Stimulated activated CD4-positive, alpha-beta T cell treated with anti-CD3 and anti-CD28 coated beads, TNF-alpha, amount 100 ng/mL, for 1 hour (primary cell): ENCODE data around the gene FLNC.

Source experiments
- DNase-seq, 3 donors: peaks; one replicate each; pipeline ENCODE4 v3.0.0-alpha.2; 2020; ENCODE audit warnings: low read depth in 3 of 3, low spot score in 1 of 3

Gene FLNC

DNA sequence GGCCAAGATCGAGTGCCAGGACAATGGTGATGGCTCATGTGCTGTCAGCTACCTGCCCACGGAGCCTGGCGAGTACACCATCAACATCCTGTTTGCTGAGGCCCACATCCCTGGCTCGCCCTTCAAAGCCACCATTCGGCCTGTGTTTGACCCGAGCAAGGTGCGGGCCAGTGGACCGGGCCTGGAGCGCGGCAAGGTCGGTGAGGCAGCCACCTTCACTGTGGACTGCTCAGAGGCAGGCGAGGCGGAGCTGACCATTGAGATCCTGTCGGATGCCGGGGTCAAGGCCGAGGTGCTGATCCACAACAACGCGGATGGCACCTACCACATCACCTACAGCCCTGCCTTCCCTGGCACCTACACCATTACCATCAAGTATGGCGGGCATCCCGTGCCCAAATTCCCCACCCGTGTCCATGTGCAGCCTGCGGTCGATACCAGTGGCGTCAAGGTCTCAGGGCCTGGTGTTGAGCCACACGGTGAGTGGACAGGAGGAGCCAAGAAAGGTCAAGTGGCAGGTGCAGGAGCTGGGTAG is 14.6 kb downstream of the FLNC start:
- DNase-seq: no peak

DNA sequence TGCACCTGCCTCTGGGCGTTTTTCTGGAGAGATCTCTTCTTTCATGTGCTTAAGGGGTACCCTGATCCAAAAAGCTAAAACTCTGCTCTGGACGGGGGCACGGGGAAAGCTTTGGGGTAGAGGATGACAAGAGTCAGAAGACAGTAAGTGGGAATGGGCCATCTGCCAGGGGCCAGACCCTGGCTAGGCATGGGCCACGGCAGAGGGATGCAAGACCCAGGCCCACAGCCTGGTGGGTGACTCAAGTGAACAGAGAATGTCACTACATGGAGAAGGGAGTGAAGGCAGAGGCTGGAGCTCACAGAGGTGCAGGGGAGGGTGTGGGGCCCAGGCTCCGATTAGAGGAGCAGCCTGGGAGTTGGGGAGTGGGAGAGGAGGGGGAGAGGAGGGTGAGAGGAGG is 15.3 kb downstream of the FLNC start:
- DNase-seq: no peak

DNA sequence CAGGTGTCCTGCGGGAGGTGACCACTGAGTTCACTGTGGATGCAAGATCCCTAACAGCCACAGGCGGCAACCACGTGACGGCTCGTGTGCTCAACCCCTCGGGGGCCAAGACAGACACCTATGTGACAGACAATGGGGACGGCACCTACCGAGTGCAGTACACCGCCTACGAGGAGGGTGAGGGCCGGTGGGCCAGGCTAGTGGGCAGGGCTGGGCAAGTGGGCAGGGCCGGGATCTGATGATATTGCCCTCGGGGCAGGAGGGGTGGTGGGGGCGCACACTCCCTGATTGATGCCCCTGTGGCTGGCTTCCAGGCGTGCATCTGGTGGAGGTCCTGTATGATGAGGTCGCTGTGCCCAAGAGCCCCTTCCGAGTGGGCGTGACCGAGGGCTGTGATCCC is 15.8 kb downstream of the FLNC start:
- no peak for DNase-seq

DNA sequence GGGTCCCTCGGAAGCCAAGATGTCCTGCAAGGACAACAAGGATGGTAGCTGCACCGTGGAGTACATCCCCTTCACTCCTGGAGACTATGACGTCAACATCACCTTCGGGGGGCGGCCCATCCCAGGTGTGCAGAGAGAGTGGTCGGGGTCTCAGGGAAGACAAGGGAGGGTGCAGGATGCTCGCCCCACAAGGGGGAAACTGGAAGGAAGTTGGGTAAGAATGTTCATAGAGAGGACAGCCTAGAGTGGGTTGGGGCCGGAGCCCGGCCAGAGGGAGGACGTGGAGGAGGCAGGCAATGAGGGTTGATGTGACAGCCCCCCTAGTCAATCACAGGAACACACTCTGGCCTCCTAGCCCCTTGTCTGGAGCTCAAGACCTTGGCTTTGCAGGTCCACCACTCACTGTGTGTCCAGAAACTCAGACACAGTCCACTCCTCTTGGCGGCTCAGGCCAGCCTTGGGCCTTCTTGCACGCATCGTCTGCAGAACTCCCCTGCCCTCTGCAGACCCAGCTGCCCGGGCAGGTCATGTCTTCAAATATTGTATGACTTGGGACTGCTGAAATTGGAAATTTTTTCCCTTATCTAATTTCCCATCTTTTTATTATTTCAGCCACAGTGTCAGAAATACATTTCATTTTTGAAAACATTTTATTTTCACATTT is 16.7 kb downstream of the FLNC start:
- no peak for DNase-seq

DNA sequence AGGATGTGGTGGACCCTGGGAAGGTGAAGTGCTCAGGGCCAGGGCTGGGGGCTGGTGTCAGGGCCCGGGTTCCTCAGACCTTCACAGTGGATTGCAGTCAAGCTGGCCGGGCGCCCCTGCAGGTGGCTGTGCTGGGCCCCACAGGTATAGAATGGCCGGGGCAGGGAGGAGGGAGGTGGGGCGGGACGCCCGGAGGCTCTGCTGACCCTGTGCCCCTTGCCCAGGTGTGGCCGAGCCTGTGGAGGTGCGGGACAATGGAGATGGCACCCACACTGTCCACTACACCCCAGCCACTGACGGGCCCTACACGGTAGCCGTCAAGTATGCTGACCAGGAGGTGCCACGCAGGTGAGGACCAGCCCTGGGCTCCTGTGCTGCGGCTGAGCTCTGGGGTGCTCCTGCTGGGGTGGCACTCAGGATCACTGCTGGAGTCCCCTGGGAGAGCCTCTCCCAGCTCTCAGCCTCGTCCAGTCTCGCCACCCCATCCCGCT is 17.6 kb downstream of the FLNC start:
- DNase-seq: no peak

DNA sequence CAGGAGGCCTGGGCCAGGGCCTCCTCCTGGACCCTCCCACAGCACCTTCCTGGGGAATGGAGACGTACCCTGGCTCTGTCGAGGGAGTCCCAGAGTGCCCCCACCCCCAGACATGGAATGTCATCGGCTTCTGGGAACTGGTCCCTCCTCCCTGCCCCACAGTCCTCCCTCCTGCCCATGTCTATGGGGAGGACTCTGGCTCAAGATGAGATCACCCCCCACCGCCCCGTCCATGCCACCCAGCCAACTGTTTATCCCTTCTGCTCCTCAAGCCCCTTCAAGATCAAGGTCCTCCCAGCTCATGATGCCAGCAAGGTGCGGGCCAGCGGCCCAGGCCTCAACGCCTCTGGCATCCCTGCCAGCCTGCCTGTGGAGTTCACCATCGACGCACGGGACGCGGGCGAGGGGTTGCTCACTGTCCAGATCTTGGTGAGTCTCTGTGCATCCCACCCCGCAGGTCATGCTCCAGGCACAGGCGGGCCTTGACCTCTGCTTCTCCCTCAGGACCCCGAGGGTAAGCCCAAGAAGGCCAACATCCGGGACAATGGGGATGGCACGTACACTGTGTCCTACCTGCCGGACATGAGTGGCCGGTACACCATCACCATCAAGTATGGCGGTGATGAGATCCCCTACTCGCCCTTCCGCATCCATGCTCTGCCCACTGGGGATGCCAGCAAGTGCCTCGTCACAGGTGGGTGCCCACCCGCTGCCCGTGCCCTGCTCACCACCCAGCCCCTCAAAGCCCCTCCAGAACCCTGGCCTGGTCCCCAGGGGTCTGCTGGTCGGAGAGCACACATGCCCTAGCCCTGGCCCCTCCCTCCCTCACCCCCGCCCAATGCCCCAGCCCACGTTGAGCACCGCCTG is 18.3 kb downstream of the FLNC start:
- no peak for DNase-seq

DNA sequence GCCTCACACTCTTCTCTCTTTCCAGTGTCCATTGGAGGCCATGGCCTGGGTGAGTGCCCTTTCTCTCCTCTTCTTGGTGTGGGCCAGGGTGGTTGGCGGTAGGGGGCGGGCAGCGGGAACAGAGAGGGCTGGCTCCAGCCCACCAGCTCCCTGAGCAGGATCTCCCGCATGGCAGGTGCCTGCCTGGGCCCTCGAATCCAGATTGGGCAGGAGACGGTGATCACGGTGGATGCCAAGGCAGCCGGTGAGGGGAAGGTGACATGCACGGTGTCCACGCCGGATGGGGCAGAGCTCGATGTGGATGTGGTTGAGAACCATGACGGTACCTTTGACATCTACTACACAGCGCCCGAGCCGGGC is 18.9 kb downstream of the FLNC start:
- no peak for DNase-seq

DNA sequence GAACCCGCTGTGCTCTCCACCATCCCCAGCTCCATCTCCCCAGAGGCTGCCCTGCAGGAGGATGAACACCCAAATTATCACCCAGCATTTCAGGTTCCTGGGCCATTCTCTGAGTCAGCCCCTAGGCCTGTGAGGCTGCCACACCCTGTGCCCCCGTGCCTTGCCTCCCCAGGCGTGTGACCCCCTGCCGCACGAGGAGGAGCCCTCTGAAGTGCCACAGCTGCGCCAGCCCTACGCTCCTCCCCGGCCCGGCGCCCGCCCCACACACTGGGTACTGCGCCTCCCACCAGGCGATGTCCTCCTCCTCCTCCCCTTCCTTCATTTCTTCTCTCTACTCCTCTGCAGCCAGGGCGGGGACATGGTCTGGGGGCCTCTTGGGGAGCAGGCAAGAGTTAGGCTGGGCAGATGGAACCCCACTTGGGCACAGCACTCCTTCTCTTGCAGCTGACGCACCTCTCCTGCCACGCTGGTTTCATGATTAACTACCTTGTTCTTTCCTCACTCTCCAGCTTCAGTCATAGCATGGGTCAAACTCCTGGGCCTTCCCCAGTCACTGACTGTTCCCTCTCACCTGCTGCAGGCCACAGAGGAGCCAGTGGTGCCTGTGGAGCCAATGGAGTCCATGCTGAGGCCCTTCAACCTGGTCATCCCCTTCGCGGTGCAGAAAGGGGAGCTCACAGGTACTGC is 19.7 kb downstream of the FLNC start:
- DNase-seq: no peak

DNA sequence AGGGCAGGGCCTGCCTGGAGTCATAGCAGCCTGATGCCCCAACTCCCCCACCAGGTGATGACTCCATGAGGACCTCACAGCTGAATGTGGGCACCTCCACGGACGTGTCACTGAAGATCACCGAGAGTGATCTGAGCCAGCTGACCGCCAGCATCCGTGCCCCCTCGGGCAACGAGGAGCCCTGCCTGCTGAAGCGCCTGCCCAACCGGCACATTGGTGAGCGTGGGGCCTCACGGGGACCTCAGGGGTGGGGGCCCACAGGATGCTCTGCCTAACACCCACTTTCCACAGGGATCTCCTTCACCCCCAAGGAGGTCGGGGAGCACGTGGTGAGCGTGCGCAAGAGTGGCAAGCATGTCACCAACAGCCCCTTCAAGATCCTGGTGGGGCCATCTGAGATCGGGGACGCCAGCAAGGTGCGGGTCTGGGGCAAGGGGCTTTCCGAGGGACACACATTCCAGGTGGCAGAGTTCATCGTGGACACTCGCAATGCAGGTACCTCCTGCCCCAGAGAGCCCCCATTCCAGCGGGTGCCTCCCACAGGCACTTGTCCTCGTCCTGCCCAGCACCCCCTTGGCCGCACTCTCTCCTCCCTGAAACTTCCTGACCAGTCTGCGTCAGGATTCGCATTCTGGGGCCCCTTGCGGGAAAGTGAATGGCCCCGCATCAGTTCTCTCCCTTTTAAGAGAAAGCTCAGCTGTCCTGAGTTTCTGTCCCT is 22.5 kb downstream of the FLNC start:
- no peak for DNase-seq

DNA sequence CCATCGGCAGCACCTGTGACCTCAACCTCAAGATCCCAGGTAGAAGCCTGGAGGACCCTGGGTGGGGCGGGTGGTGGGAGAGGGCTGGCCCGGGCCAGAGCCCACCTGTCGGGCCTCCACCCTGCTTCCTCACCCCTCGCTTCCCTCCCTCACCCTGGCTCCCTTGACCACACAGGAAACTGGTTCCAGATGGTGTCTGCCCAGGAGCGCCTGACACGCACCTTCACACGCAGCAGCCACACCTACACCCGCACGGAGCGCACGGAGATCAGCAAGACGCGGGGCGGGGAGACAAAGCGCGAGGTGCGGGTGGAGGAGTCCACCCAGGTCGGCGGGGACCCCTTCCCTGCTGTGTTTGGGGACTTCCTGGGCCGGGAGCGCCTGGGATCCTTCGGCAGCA is 23.6 kb downstream of the FLNC start:
- DNase-seq: no peak

DNA sequence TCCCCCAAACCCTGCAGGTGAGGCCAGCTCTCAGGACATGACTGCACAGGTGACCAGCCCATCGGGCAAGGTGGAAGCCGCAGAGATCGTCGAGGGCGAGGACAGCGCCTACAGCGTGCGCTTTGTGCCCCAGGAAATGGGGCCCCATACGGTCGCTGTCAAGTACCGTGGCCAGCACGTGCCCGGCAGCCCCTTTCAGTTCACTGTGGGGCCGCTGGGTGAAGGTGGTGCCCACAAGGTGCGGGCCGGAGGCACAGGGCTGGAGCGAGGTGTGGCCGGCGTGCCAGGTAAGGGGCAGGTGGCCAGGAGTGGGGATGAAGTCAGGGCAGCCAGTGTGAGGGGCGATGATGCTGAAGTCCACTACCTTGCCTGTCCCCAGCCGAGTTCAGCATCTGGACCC is 24.2 kb downstream of the FLNC start:
- DNase-seq: no peak

DNA sequence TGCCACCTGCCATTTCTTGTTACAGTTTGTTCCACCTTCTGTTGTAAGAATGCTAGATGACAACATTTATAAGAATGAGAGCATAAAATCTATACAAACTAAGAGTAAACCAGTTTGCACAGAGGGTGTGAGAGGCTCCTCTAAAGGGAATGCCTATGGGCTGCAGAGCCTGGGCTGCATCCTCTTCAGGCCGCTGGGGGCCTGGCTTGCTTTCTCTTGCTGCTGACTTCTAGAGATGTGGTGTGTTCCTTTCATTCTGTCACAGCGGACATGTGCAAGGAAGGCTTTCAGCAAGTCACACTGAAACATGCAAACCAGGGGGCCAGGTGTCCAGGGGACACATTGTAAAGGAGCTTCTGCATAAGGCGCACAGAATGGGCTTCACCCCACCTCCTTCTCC is 25.4 kb downstream of the FLNC start:
- DNase-seq: no peak

DNA sequence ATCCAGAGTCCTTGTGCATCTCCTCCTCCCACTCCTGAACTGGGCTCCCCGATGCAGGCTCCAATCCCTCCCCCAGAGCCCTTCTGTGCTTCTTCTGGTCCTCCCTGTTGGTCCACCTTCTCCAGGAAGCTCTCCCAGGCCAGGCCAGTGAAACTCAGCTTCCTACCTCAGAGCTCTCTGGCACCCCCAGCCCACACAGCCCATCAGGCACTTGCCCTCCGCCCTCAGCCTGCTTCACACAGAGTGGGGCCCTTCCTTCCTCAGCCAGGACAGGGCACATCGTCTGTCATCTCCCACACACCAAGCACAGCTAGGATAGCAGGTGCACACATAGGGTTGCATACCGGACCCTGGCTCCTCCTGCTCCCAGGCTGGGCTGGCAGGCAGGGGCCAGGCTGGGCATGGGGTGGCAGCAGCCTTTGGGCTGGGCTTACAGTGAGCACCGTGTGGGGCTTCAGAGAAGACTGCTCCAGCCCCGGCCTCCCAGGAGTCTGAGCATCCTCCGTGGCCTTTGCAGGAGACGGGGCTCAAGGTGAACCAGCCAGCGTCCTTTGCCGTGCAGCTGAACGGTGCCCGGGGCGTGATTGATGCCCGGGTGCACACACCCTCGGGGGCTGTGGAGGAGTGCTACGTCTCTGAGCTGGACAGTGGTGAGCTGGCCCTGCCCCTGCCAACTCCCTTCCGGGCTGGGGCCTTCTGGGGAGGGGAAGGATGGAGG is 26.0 kb downstream of the FLNC start:
- DNase-seq: no peak

DNA sequence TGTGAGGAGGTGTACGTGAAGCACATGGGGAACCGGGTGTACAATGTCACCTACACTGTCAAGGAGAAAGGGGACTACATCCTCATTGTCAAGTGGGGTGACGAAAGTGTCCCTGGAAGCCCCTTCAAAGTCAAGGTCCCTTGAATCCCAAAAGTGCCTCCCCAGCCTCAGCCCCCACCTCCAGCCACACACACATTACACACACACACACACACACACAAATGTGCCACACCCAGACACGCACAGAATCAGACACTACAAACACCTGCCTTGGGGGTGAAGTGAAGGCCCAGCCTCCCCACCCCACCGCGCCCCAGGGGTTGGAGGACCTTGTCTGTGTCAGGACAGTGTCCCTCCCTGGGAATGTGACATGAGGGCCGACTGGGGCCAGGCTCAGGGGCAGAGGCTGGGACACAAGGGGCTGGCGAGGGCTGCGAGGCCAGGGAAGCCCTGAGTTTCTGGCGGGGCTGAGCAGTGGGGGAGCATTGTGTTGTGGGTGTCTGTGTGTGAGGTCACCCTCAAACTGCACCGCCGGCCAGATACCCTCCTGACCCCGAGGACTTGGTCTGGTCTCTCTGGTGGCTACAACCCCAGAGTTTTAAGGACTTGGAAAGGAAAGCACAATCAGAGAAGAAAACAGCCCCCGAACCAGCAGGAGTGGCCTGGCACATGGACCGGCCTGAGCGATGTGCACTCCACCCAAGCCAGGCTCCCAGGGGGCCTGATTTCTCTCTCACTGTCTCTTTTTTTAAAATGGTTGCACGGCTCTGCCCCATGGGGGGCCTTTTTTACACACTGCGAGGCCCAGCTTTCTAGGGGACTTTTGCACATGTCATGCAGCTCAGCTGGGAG is 28.4 kb downstream of the FLNC start:
- no peak for DNase-seq

DNA sequence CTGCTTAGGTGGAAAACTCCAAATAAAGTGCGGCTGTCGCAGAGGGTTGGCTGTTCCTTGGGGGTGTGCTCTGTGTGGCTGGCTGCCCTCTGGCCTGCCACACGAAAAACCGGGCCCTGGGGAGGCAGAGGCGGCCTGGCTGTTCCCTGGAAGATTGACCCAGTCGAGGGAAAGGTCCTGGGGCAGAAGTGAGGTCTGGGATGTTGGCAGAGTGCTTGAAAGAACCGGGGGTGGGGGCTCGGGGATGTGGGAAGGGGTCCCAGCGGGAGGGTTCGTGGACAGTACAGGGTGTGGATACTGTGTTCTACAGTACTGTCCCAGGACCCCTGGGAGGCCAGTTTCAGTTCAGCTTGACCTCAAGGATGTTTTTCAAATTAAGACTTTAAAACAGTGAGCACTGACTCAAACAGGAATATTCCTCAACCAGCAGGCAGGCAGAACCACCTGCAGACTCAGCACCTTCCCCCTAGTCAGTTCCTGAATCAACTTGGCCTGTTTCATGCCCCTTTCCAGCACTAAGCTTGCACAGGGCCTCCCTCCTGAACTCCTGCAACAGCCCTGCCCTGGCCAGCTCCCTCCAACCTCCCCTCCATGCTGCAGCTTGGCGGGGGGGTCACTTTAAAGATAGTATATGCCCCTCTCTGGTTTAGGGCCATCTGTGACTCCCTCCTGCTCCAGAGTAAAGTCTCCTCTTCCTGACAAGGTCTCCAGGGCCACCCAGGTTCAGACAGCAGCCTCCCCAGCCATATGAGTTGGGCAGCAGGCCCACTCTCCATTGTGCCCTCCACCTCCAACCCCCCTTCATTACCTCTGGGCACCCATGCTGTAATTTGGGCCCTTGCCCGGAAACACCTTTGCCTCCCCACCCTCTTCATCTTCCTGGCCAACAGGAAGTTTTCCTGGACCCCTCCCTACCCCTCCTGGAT is 29.3 kb downstream of the FLNC start:
- DNase-seq: no peak

DNA sequence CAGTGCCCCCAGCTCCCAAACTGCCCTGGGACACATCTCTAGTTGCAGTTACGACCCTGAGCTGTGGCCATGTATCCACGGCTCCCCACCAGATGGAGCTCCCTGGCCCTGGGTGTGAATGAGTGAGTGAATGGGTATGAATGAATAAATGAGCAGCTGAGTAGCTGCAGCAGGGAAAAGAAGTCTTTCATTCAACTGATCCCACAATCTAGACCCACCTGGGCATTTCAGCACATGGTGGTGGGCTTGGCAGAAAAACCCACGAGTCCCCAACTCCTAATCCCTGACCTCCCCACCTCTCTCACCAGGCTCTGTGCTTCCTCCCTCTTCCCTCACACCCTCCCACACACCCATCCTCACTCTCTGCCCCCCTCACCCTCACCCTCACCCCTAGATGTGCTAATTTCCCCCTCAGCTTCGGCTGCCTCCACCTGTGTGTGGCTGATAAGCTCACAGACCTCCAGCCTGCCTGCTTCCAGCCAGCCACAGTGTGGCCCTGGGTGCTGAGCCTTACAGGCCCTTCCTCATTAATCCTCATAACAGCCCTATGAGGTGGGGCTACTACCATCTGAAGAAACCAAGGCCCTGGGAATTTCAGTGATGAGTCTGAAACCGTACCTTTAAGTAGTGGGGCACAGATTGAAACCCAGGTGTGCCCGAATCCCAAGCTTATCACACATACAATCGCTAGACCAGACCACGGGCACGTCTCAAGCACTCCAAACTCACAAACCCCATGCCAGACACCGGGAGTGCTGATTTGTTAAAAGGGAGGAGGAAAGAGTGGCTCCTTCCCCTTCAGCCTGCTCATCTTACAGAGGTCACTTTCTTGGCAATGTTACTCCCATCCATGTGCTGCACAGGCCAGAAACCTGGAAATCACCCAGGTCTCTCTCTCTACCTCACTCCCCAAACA is 30.2 kb downstream of the FLNC start:
- DNase-seq: no peak

DNA sequence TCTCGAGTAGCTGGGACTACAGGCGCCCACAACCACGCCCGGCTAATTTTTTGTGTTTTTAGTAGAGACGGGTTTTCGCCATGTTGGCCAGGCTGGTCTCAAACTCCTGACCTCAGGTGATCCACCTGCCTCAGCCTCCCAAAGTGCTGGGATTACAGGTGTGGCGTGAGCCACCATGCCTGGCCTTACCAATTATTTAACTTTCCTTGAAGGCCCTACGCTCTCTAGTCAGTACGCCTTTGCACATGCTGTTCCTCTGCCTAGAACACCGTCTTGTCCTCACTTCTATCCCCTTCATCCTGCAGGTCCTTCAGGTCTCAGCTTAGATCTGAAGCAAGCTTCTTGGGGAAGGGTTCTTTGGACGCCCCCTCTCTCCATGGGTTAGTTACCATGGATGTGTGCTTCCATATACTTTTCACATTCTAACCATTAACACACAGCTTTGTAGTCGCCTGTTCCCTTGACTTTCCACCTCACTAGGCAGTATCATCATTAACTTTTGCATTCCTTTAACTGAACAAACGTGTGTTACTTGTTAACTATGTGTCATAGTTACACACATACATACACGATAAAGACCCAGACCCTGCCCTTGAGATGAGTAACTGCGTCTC is 31.9 kb downstream of the FLNC start:
- DNase-seq: no peak
